Neural cell (in vitro differentiated cells): ENCODE data around the gene MALRD1. TPM values are rescaled to one million over a fixed set of nuclear protein-coding genes. Genes with fewer than 3 reads are reported as not detected.

Experiments used
- H2AFZ ChIP-seq: fragments of 200-600, 300-800 bp; sonication (generic), shearing (Covaris generic); 2 replicates; pipeline ENCODE4 v1.6.0; 2014; ENCODE audit warnings: low read depth, mild to moderate bottlenecking, antibody characterized with exemption, low read length, moderate library complexity
- H3F3A ChIP-seq: fragments of 200-600 bp; shearing (Covaris generic); 2 replicates; pipeline ENCODE4 v1.6.1; 2016; ENCODE audit warnings: mild to moderate bottlenecking, moderate library complexity, mixed read lengths, antibody characterized with exemption, low read length; ENCODE audit not compliant: insufficient read depth, poor library complexity, severe bottlenecking
- H3K27ac ChIP-seq: fragments of 200-600, 300-800 bp; sonication (generic), shearing (Covaris generic); 2 replicates; pipeline ENCODE4 v1.5.1; 2014; ENCODE audit warnings: mild to moderate bottlenecking, low read length, moderate library complexity
- H3K27me3 ChIP-seq: fragments of 300-800, 200-600 bp; sonication (generic), shearing (Covaris generic); 2 replicates; pipeline ENCODE4 v1.6.0; 2014; ENCODE audit warnings: mild to moderate bottlenecking, low read depth, low read length, moderate library complexity; ENCODE audit not compliant: insufficient read depth
- H3K36me3 ChIP-seq: fragments of 300-800, 200-600 bp; sonication (generic), shearing (Covaris generic); 2 replicates; pipeline ENCODE4 v1.5.1; 2014; ENCODE audit warnings: mild to moderate bottlenecking, antibody characterized with exemption, low read length, moderate library complexity; ENCODE audit not compliant: insufficient read depth
- H3K4me2 ChIP-seq: fragments of 300-800, 200-600 bp; sonication (generic), shearing (Covaris generic); 2 replicates; pipeline ENCODE4 v1.6.0; 2014; ENCODE audit warnings: mild to moderate bottlenecking, low read length
- H3K4me3 ChIP-seq: fragments of 300-800, 200-600 bp; sonication (generic), shearing (Covaris generic); 2 replicates; pipeline ENCODE4 v1.5.1; 2014; ENCODE audit warnings: mild to moderate bottlenecking, low read length, moderate library complexity
- H3K79me2 ChIP-seq: fragments of 200-600 bp; shearing (Covaris generic); replicated peaks from 2 replicates; pipeline ENCODE4 v1.6.0; 2014; ENCODE audit warnings: mild to moderate bottlenecking, low read length, moderate library complexity; ENCODE audit not compliant: insufficient read depth
- H3K9ac ChIP-seq: fragments of 300-800, 200-600 bp; sonication (generic), shearing (Covaris generic); 2 replicates; pipeline ENCODE4 v1.6.1; 2016; ENCODE audit warnings: mild to moderate bottlenecking, low read length, mixed read lengths
- H3K9me2 ChIP-seq: fragments of 200-600 bp; shearing (Covaris generic); 2 replicates; pipeline ENCODE4 v1.6.1; 2016; ENCODE audit warnings: mild to moderate bottlenecking, low read length, mixed read lengths; ENCODE audit not compliant: insufficient read depth
- H3K9me3 ChIP-seq: fragments of 200-600, 300-800 bp; sonication (generic), shearing (Covaris generic); 2 replicates; pipeline ENCODE4 v1.6.1; 2016; ENCODE audit warnings: mild to moderate bottlenecking, mixed run types, low read length, moderate library complexity, mixed read lengths
- H4K20me1 ChIP-seq: fragments of 200-600 bp; shearing (Covaris generic); 2 replicates; pipeline ENCODE4 v1.6.1; 2016; ENCODE audit warnings: mild to moderate bottlenecking, mixed run types; ENCODE audit not compliant: insufficient read depth
- CTCF ChIP-seq: fragments of 450-650 bp; IDR thresholded peaks from 2 replicates; pipeline ENCODE4 v1.5.1; 2014; ENCODE audit warnings: antibody characterized with exemption, mild to moderate bottlenecking, moderate library complexity; ENCODE audit not compliant: poor library complexity, severe bottlenecking
- EP300 ChIP-seq: fragments of 450-650 bp; conservative IDR thresholded peaks from 2 replicates; pipeline ENCODE4 v1.6.1; 2014; ENCODE audit warnings: antibody characterized with exemption, mild to moderate bottlenecking, moderate library complexity; ENCODE audit not compliant: poor library complexity, severe bottlenecking
- EZH2 ChIP-seq: fragments of 200-600, 300-800 bp; shearing (Covaris generic), sonication (generic); IDR thresholded peaks from 2 replicates; pipeline ENCODE4 v1.6.1; 2014; ENCODE audit warnings: antibody characterized with exemption, low read length, borderline replicate concordance, mild to moderate bottlenecking; ENCODE audit not compliant: insufficient read depth, poor library complexity, severe bottlenecking
- MXI1 ChIP-seq: fragments of 450-650 bp; conservative IDR thresholded peaks from 2 replicates; pipeline ENCODE4 v1.6.1; 2014; ENCODE audit warnings: antibody characterized with exemption, mild to moderate bottlenecking; ENCODE audit not compliant: poor library complexity, severe bottlenecking
- POLR2AphosphoS5 ChIP-seq: IDR thresholded peaks from 2 replicates; pipeline ENCODE4 v1.6.1; 2012
- RAD21 ChIP-seq: fragments of 450-650 bp; conservative IDR thresholded peaks from 2 replicates; pipeline ENCODE4 v1.6.1; 2014; ENCODE audit warnings: antibody characterized with exemption, mild to moderate bottlenecking, moderate library complexity
- REST ChIP-seq: IDR thresholded peaks from 2 replicates; pipeline ENCODE4 v1.6.1; 2012; ENCODE audit warnings: borderline replicate concordance
- SMC3 ChIP-seq: fragments of 450-650 bp; conservative IDR thresholded peaks from 2 replicates; pipeline ENCODE4 v1.6.1; 2014; ENCODE audit warnings: antibody characterized with exemption, mild to moderate bottlenecking, moderate library complexity; ENCODE audit not compliant: poor library complexity
- TAF1 ChIP-seq: IDR thresholded peaks from 2 replicates; pipeline ENCODE4 v1.6.1; 2012; ENCODE audit warnings: low read depth
- polyA plus RNA-seq: library from polyadenylated mRNA; depleted of rRNA; stranded (reverse); fragments of >200 nt; gene quantifications from 2 replicates; pipeline ENCODE4 v1.2.3, GENCODE V29; 2014

The MALRD1 gene
- polyA plus RNA-seq, 1 donor from 2014 or later: 0.21 TPM

DNA sequence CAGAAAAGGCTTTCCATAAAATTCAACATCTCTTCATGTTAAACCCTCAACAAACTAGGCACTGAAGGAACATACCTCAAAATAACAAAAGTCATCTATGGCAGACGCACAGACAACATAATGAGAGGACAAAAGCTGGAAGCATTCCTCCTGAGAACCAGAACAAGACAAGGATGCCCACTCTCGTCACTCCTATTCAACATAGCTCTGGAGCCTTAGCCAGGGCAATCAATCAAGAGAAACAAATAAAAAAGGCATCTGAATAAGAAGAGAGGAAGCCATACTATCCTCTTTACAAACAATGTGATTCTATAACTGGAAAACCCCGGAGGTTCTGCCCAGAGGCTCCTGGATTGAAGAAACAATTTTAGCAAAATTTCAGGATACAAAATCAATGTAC is 251.0 kb downstream of the MALRD1 start:
- H3K36me3 ChIP-seq: no peaks in the 10 kb centered on the region
- H3K9ac ChIP-seq: no peak overlapping the region
- no peaks in the 10 kb centered on the region for H4K20me1 ChIP-seq
- H3F3A ChIP-seq: no peaks in the 10 kb centered on the region
- no peak overlapping the region for H3K4me3 ChIP-seq
- no peaks in the 10 kb centered on the region for H3K9me3 ChIP-seq
- H3K79me2 ChIP-seq: no peaks in the 10 kb centered on the region
- no peak for TF ChIP-seq EP300
- TF ChIP-seq CTCF: no peak
- TF ChIP-seq TAF1: no peak
- no peak for TF ChIP-seq MXI1
- no peak for TF ChIP-seq SMC3
- TF ChIP-seq EZH2: no peak
- TF ChIP-seq POLR2AphosphoS5: no peak
- TF ChIP-seq REST: no peak
- no peak for TF ChIP-seq RAD21
- no peak overlapping the region for H3K27ac ChIP-seq
- H3K4me2 ChIP-seq: no peak overlapping the region
- no peaks in the 10 kb centered on the region for H3K27me3 ChIP-seq
- H3K9me2 ChIP-seq: no peaks in the 10 kb centered on the region
- H2AFZ ChIP-seq: no peak overlapping the region

DNA sequence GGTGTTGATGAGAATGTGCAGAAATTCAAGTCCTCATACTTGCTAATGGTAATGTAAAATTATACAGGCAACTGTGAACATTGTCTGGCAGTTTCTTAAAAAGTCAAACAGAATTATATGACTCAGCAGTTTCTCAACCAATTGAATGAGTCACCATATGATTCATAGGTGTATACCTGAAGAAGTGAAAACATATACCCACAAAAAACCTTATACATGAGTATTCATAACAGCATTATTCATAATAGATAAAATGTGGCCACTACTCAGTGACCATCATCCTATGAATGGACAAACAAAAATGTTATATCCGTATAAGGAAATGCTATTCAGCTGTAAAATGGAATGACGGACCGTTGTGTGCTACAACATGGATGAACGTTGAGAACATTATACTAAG is 253.5 kb downstream of the MALRD1 start:
- Histone ChIP-seq H3K36me3 (no peaks in the 10 kb centered on the region), H3K4me2 (no peak overlapping the region), H2AFZ (no peak overlapping the region), H3K9me2 (no peaks in the 10 kb centered on the region), H3K9ac (no peak overlapping the region), H4K20me1 (no peaks in the 10 kb centered on the region), H3K27ac (no peak overlapping the region), H3K9me3 (no peaks in the 10 kb centered on the region), H3K79me2 (no peaks in the 10 kb centered on the region), H3F3A (no peaks in the 10 kb centered on the region), H3K4me3 (no peak overlapping the region), H3K27me3 (no peaks in the 10 kb centered on the region)
- TF ChIP-seq TAF1 (no peak), REST (no peak), CTCF (no peak), MXI1 (no peak), EZH2 (no peak), POLR2AphosphoS5 (no peak), EP300 (no peak), SMC3 (no peak), RAD21 (no peak)
